H1 (cell line): ENCODE data around the gene KXD1. TPM values are rescaled to one million over a fixed set of nuclear protein-coding genes. Genes with fewer than 3 reads are reported as not detected.

ENCODE experiments used
- CTCF ChIA-PET: fragments of 300-600 bp; sonication (Branson Sonifier 250); formaldehyde crosslinking; loops from one replicate; lab custom pipeline; 2021; ENCODE audit not compliant: partially characterized antibody; lab: Charles Lee
- POLR2A ChIA-PET: fragments of 300-600 bp; sonication (Branson Sonifier 250); formaldehyde crosslinking; loops from one replicate; lab custom pipeline; 2021; ENCODE audit warnings: inconsistent platforms; ENCODE audit not compliant: partially characterized antibody; lab: Charles Lee
- DNase-seq, 2 experiments: peaks; one replicate each; pipeline versions ENCODE4 v3.0.0 to v3.0.0-alpha.2; 2010 to 2022; ENCODE audit warnings: low spot score in 2 of 2, low read depth in 1 of 2, mixed read lengths in 1 of 2
- FAIRE-seq: peaks from 2 replicates; lab custom pipeline; 2011; peaks lifted over from hg19 to GRCh38; lab: Jason Lieb, UNC
- H2AFZ ChIP-seq: 2 replicates; pipeline ENCODE4 v1.8.1; 2012; ENCODE audit warnings: low read length, inconsistent platforms
- H2AK5ac ChIP-seq: 2 replicates; pipeline ENCODE4 v1.6.1; 2013; ENCODE audit warnings: low read depth, low read length
- H2BK120ac ChIP-seq: replicated peaks from 2 replicates; pipeline ENCODE3; 2013; ENCODE audit warnings: low read depth, low read length, inconsistent platforms
- H2BK12ac ChIP-seq: 2 replicates; pipeline ENCODE4 v1.6.1; 2013; ENCODE audit warnings: low read depth, low read length
- H2BK15ac ChIP-seq: 2 replicates; pipeline ENCODE4 v1.6.1; 2013; ENCODE audit warnings: low read length
- H2BK20ac ChIP-seq: 2 replicates; pipeline ENCODE4 v1.6.1; 2013; ENCODE audit warnings: low read length
- H2BK5ac ChIP-seq: 2 replicates; pipeline ENCODE4 v1.6.1; 2013; ENCODE audit warnings: low read depth, low read length
- H3K14ac ChIP-seq: 2 replicates; pipeline ENCODE4 v1.6.1; 2013; ENCODE audit warnings: inconsistent platforms; ENCODE audit not compliant: insufficient read length
- H3K18ac ChIP-seq: 2 replicates; pipeline ENCODE4 v1.6.1; 2013; ENCODE audit warnings: low read length; ENCODE audit errors: extremely low read depth
- H3K23ac ChIP-seq: 2 replicates; pipeline ENCODE4 v1.6.1; 2013; ENCODE audit warnings: inconsistent platforms; ENCODE audit not compliant: insufficient read length
- H3K23me2 ChIP-seq: 2 replicates; pipeline ENCODE4 v1.6.1; 2013; ENCODE audit warnings: low read depth, low read length
- H3K27ac ChIP-seq: 2 replicates; pipeline ENCODE4 v1.6.1; 2011; ENCODE audit warnings: low read depth, low read length, inconsistent platforms
- H3K27me3 ChIP-seq, 4 experiments: replicated peaks in 1 of 4; 1 replicate in 1 of 4; 2 replicates in 3 of 4; pipeline versions ENCODE4 v1.6.1 to v1.8.1; 2011 to 2013; ENCODE audit warnings: low read length in 3 of 4, mild to moderate bottlenecking in 3 of 4, inconsistent platforms in 2 of 4, mixed read lengths in 2 of 4, moderate library complexity in 1 of 4; ENCODE audit not compliant: control insufficient read depth in 3 of 4, insufficient read depth in 3 of 4; ENCODE audit errors: extremely low read depth in 1 of 4
- H3K36me3 ChIP-seq, 4 experiments: 2 replicates each; pipeline versions ENCODE4 v1.6.1 to v1.8.1; 2011 to 2013; ENCODE audit warnings: mild to moderate bottlenecking in 4 of 4, low read length in 3 of 4, moderate library complexity in 2 of 4, control low read depth in 1 of 4, inconsistent platforms in 1 of 4; ENCODE audit not compliant: insufficient read depth in 4 of 4, control insufficient read depth in 2 of 4
- H3K4ac ChIP-seq: replicated peaks from 2 replicates; pipeline ENCODE3; 2013; ENCODE audit warnings: low read length, low read depth, mixed read lengths, inconsistent platforms; ENCODE audit not compliant: insufficient read length
- H3K4me1 ChIP-seq, 4 experiments: replicated peaks in 1 of 4; 1 replicate in 1 of 4; 2 replicates in 3 of 4; pipeline versions ENCODE4 v1.6.1 to v1.8.1; 2011 to 2013; ENCODE audit warnings: low read length in 3 of 4, inconsistent platforms in 2 of 4, mixed read lengths in 1 of 4; ENCODE audit not compliant: insufficient read depth in 4 of 4, control insufficient read depth in 3 of 4
- H3K4me2 ChIP-seq, 2 experiments: 2 replicates each; pipeline versions ENCODE4 v1.6.1 to v1.8.1; 2011 to 2013; ENCODE audit warnings: low read depth in 2 of 2, low read length in 2 of 2, control low read depth in 1 of 2, inconsistent platforms in 1 of 2, mild to moderate bottlenecking in 1 of 2; ENCODE audit not compliant: insufficient read depth in 1 of 2
- H3K4me3 ChIP-seq, 4 experiments: fragments of 200-600, 300-600 bp in 1 of 4; sonication (generic), shearing (Covaris generic), sonication (Bioruptor Twin) in 1 of 4; 2 replicates each; pipeline versions ENCODE4 v1.5.1 to v1.8.1; 2011 to 2016; ENCODE audit warnings: low read length in 4 of 4, low read depth in 3 of 4, control low read depth in 2 of 4, inconsistent platforms in 2 of 4, mild to moderate bottlenecking in 2 of 4, mixed read lengths in 1 of 4, moderate library complexity in 1 of 4; ENCODE audit not compliant: insufficient read depth in 2 of 4; ENCODE audit errors: extremely low read depth in 1 of 4
- H3K56ac ChIP-seq: replicated peaks from 2 replicates; pipeline ENCODE3; 2013; ENCODE audit warnings: low read depth, mild to moderate bottlenecking, mixed read lengths, low read length, inconsistent platforms; ENCODE audit not compliant: insufficient read length
- H3K79me1 ChIP-seq: 2 replicates; pipeline ENCODE4 v1.6.1; 2013; ENCODE audit warnings: low read depth, low read length, control low read depth
- H3K79me2 ChIP-seq, 2 experiments: 2 replicates each; pipeline versions ENCODE4 v1.6.1 to v1.8.1; 2012 to 2013; ENCODE audit warnings: low read length in 2 of 2, mild to moderate bottlenecking in 2 of 2, inconsistent platforms in 1 of 2; ENCODE audit not compliant: insufficient read depth in 2 of 2, control insufficient read depth in 1 of 2
- H3K9ac ChIP-seq, 4 experiments: replicated peaks in 1 of 4; 1 replicate in 1 of 4; 2 replicates in 3 of 4; pipeline versions ENCODE4 v1.6.1 to v1.8.1; 2011 to 2013; ENCODE audit warnings: low read depth in 3 of 4, low read length in 3 of 4, control low read depth in 2 of 4, mild to moderate bottlenecking in 2 of 4, moderate library complexity in 2 of 4, inconsistent platforms in 1 of 4; ENCODE audit errors: extremely low read depth in 1 of 4
- H3K9me3 ChIP-seq, 2 experiments: 2 replicates each; pipeline versions ENCODE4 v1.6.1 to v1.8.1; 2012 to 2013; ENCODE audit warnings: mild to moderate bottlenecking in 2 of 2, moderate library complexity in 2 of 2, control low read depth in 1 of 2, inconsistent platforms in 1 of 2, low read depth in 1 of 2, low read length in 1 of 2, mixed read lengths in 1 of 2; ENCODE audit not compliant: insufficient read depth in 2 of 2
- H4K20me1 ChIP-seq, 2 experiments: replicated peaks in 1 of 2; 2 replicates each; pipeline versions ENCODE3 to v1.8.1; 2011 to 2013; ENCODE audit warnings: inconsistent platforms in 2 of 2, low read length in 2 of 2, mild to moderate bottlenecking in 1 of 2; ENCODE audit not compliant: insufficient read depth in 2 of 2, control insufficient read depth in 1 of 2
- H4K5ac ChIP-seq: 2 replicates; pipeline ENCODE4 v1.6.1; 2013; ENCODE audit warnings: low read length, low read depth, mixed read lengths, inconsistent platforms; ENCODE audit not compliant: insufficient read length
- H4K8ac ChIP-seq: 2 replicates; pipeline ENCODE4 v1.8.0; 2013; ENCODE audit warnings: mild to moderate bottlenecking, moderate library complexity, low read length, inconsistent platforms; ENCODE audit not compliant: insufficient read depth; ENCODE audit errors: extremely low read depth
- H4K91ac ChIP-seq: replicated peaks from 2 replicates; pipeline ENCODE3; 2013; ENCODE audit warnings: low read length, mixed read lengths, inconsistent platforms; ENCODE audit not compliant: insufficient read length
- CHD1 ChIP-seq: IDR thresholded peaks from 2 replicates; pipeline ENCODE4 v1.6.1; 2012; ENCODE audit warnings: low read depth, low read length, improper control_type of control experiment
- KDM4A ChIP-seq: IDR thresholded peaks from one replicate; pipeline ENCODE4 v1.7.1; 2012; ENCODE audit warnings: low read depth, mild to moderate bottlenecking, moderate library complexity, low read length, inconsistent platforms; ENCODE audit not compliant: severe bottlenecking
- TEAD4 ChIP-seq: IDR thresholded peaks from 2 replicates; pipeline ENCODE4 v1.6.1; 2012; ENCODE audit warnings: low read depth, low read length, inconsistent platforms, mixed read lengths
- WGBS, 2 experiments: shearing (Covaris generic) in 1 of 2; methylation state at CpG; one replicate each; pipeline versions ENCODE4 v1.1.6 to v1.1.7; 2013 to 2015; ENCODE audit warnings: low lambda C conversion rate in 2 of 2, mixed read lengths in 2 of 2, inconsistent platforms in 1 of 2, low coverage in 1 of 2, missing lambda C conversion rate in 1 of 2; ENCODE audit not compliant: insufficient replicate concordance in 2 of 2, insufficient coverage in 1 of 2, insufficient read length in 1 of 2; ENCODE audit errors: extremely low coverage in 1 of 2, missing lambda C conversion rate in 1 of 2; 5-methylcytosine and 5-hydroxymethylcytosine counted together
- polyA plus RNA-seq, 7 experiments: library from polyadenylated mRNA; depleted of rRNA in 3 of 7; stranded (reverse) in 5 of 7; unstranded in 2 of 7; fragments of >200 nt in 5 of 7; fragments of 200-250 nt in 2 of 7; gene quantifications; 1 replicate in 5 of 7; 2 replicates in 1 of 7; 4 replicates in 1 of 7; pipeline versions ENCODE4 v1.2.1 to v1.2.3, GENCODE V29; 2011 to 2013; ENCODE audit warnings: missing spikeins in 2 of 7, mixed read lengths in 2 of 7
- total RNA-seq: library from RNA; stranded (reverse); fragmentation: NEBNext Ultra II Directional; extraction: Animal tissue kit (Norgen Biotek cat#: 25700); gene quantifications from 2 replicates; pipeline ENCODE4 v1.2.1, GENCODE V29; 2021

The KXD1 gene
- total and polyA plus RNA-seq, 2 of the 8 experiments (the other 6 are each of a cell fraction or from before 2014, with no cell fraction given): 115 to 267 TPM

GRCh38 chr19:18508585-18508984 is 49.1 kb upstream of the KXD1 start:
- H2BK120ac ChIP-seq: no peak overlapping the region
- H3K18ac ChIP-seq: no peak overlapping the region
- H2BK12ac ChIP-seq: no peak overlapping the region
- H4K20me1 ChIP-seq: peaks cover 11 to 43% of the 10 kb centered on the region in 2 experiments
- FAIRE-seq (no peak), DNase-seq (no peak)
- ChIA-PET CTCF (interaction anchor here (0.6 to 32.9 kb wide), 8 partner anchors 8 to 1022 kb away, joined by 3 to 458 read pairs (median 10); no protein-coding TSS in a partner anchor), POLR2A (interaction anchor here (0.7 to 2.8 kb wide), 2 partner anchors 10 to 63 kb away, joined by 3 to 8 read pairs; partner anchors contain the start of gene UBA52)
- no peak overlapping the region for H3K14ac ChIP-seq
- peaks cover 0 to 59% of the 10 kb centered on the region in 2 experiments; a peak in 2 of 4 replicates for H3K79me2 ChIP-seq
- no peak overlapping the region for H2BK20ac ChIP-seq
- no peaks in the 10 kb centered on the region for H3K27me3 ChIP-seq
- no peak overlapping the region for H2BK15ac ChIP-seq
- no peak overlapping the region for H4K5ac ChIP-seq
- no peak overlapping the region for H3K23ac ChIP-seq
- no peak overlapping the region for H2AFZ ChIP-seq
- H2BK5ac ChIP-seq: no peak overlapping the region
- H3K4me1 ChIP-seq: no peaks in the 10 kb centered on the region; a peak in 1 of 7 replicates
- no peak overlapping the region for H4K8ac ChIP-seq
- TF ChIP-seq TEAD4 (no peak), CHD1 (no peak), KDM4A (no peak)
- TF ChIP-seq, all 59 proteins: peak for 0
- Histone ChIP-seq H3K9ac (no peak overlapping the region), H3K9me3 (no peaks in the 10 kb centered on the region), H3K4me3 (no peak overlapping the region), H3K4me2 (no peak overlapping the region), H3K23me2 (no peaks in the 10 kb centered on the region), H3K4ac (no peak overlapping the region), H3K56ac (no peak overlapping the region), H4K91ac (no peak overlapping the region), H3K79me1 (peaks cover 31% of the 10 kb centered on the region), H2AK5ac (no peak overlapping the region), H3K36me3 (no peaks in the 10 kb centered on the region), H3K27ac (no peak overlapping the region)
- WGBS, 2 experiments: 86% methylated on average over 7 of the region's 7 CpGs; no CpG with 5 or more reads in 1 of the 2 experiments
